HepG2 (cell line): ENCODE data around the gene IGFN1. TPM values are rescaled to one million over a fixed set of nuclear protein-coding genes. Genes with fewer than 3 reads are reported as not detected.

Experiments
- ATAC-seq: fragments of 200-7000 bp; cut with Tn5 transposase; 3 replicates; pipeline ENCODE4 v1.9.1; 2020; ENCODE audit warnings: mild to moderate bottlenecking, moderate library complexity
- BruUV-seq: library from RNA; stranded (reverse); fragments of 400-500 nt; replicated peaks from 2 replicates; lab custom pipeline; 2021; lab: Mats Ljungman, UMichigan
- CTCF ChIA-PET: fragments of 300-600 bp; formaldehyde crosslinking; extraction: SDS; loops from one replicate; lab custom pipeline; 2021; ENCODE audit warnings: low total read pairs, inconsistent platforms, low intra/inter-chr PET ratio; lab: Yijun Ruan, JAX
- POLR2A ChIA-PET: fragments of 350-600 bp; sonication (Branson Sonifier 250); formaldehyde crosslinking; loops from one replicate; lab custom pipeline; 2020; ENCODE audit warnings: antibody characterized with exemption, inconsistent platforms; lab: Yijun Ruan, JAX
- DNase-seq: peaks from one replicate; pipeline ENCODE4 v3.0.0-alpha.2; 2015; ENCODE audit warnings: low spot score
- FAIRE-seq: peaks from 3 replicates; lab custom pipeline; 2011; peaks lifted over from hg19 to GRCh38; lab: Jason Lieb, UNC
- H2AFZ ChIP-seq: one replicate; pipeline ENCODE4 v1.6.1; 2011; ENCODE audit warnings: low read length, inconsistent platforms
- H3K27ac ChIP-seq: fragments of 300-600 bp; 3 replicates; pipeline ENCODE4 v1.8.0; 2011; ENCODE audit warnings: mixed run types, mild to moderate bottlenecking, mixed read lengths, low read length, inconsistent platforms; ENCODE audit not compliant: insufficient read depth; ENCODE audit errors: extremely low read length
- H3K27me3 ChIP-seq, 2 experiments: fragments of 200-600 bp in 1 of 2; 2 replicates in 1 of 2; 3 replicates in 1 of 2; pipeline versions ENCODE4 v1.6.0 to v1.8.0; 2011; ENCODE audit warnings: low read length in 2 of 2, mild to moderate bottlenecking in 2 of 2, moderate library complexity in 2 of 2, inconsistent platforms in 1 of 2; ENCODE audit not compliant: insufficient read depth in 2 of 2, control insufficient read depth in 1 of 2
- H3K36me3 ChIP-seq, 2 experiments: fragments of 200-600 bp in 1 of 2; replicated peaks in 1 of 2; 2 replicates in 1 of 2; 3 replicates in 1 of 2; pipeline versions ENCODE4 v1.5.1 to v1.8.0; 2011; ENCODE audit warnings: low read length in 2 of 2, inconsistent platforms in 1 of 2; ENCODE audit not compliant: insufficient read depth in 2 of 2, control insufficient read depth in 1 of 2
- H3K4me1 ChIP-seq: 2 replicates; pipeline ENCODE4 v1.5.1; 2012; ENCODE audit warnings: low read length, inconsistent platforms; ENCODE audit not compliant: insufficient read depth
- H3K4me2 ChIP-seq: 2 replicates; pipeline ENCODE4 v1.6.0; 2011; ENCODE audit warnings: low read depth, low read length, inconsistent platforms
- H3K4me3 ChIP-seq, 3 experiments: fragments of 200-600 bp in 1 of 3; sonication (generic), shearing (Covaris generic) in 1 of 3; replicated peaks in 1 of 3; 2 replicates each; pipeline ENCODE4 v1.5.1; 2011 to 2016; ENCODE audit warnings: low read length in 3 of 3, inconsistent platforms in 2 of 3, low read depth in 2 of 3, mild to moderate bottlenecking in 2 of 3, control low read depth in 1 of 3, mixed read lengths in 1 of 3; ENCODE audit not compliant: insufficient read depth in 1 of 3
- H3K79me2 ChIP-seq: one replicate; pipeline ENCODE4 v1.6.1; 2011; ENCODE audit warnings: low read length, inconsistent platforms; ENCODE audit not compliant: insufficient read depth
- H3K9ac ChIP-seq: 2 replicates; pipeline ENCODE4 v1.6.0; 2011; ENCODE audit warnings: mild to moderate bottlenecking, low read depth, low read length, inconsistent platforms; ENCODE audit not compliant: insufficient read depth
- H3K9me3 ChIP-seq: 2 replicates; pipeline ENCODE4 v1.5.1; 2012; ENCODE audit warnings: mild to moderate bottlenecking, low read length
- H4K20me1 ChIP-seq: 2 replicates; pipeline ENCODE4 v1.6.0; 2011; ENCODE audit warnings: inconsistent platforms, mild to moderate bottlenecking, low read length, moderate library complexity; ENCODE audit not compliant: insufficient read depth
- ELF4 ChIP-seq: sonication (generic); formaldehyde crosslinking; IDR thresholded peaks from 2 replicates; pipeline ENCODE4 v1.5.0; 2020; ENCODE audit warnings: missing genetic modification reagents, mild to moderate bottlenecking, moderate library complexity, borderline replicate concordance
- ETV6 ChIP-seq: sonication (generic); formaldehyde crosslinking; conservative IDR thresholded peaks from 2 replicates; pipeline ENCODE4 v1.4.0; 2020; ENCODE audit warnings: missing genetic modification reagents
- IKZF1 ChIP-seq: fragments of 450-650 bp; IDR thresholded peaks from 2 replicates; pipeline ENCODE4 v1.7.1; 2016
- MTA3 ChIP-seq: sonication (generic); formaldehyde crosslinking; IDR thresholded peaks from 2 replicates; pipeline ENCODE4 v1.4.0; 2020; ENCODE audit warnings: missing genetic modification reagents
- MXI1 ChIP-seq: IDR thresholded peaks from 3 replicates; pipeline ENCODE4 v1.6.1; 2012; ENCODE audit warnings: low read depth, low read length, inconsistent platforms, borderline replicate concordance
- SOX6 ChIP-seq, 2 experiments: fragments of 450-650 bp in 1 of 2; sonication (generic) in 1 of 2; formaldehyde crosslinking in 1 of 2; IDR thresholded peaks; 2 replicates each; pipeline versions ENCODE4 v1.4.0 to v1.6.1; 2017 to 2020; ENCODE audit warnings: antibody characterized with exemption in 1 of 2, mild to moderate bottlenecking in 1 of 2, missing genetic modification reagents in 1 of 2
- SP140L ChIP-seq: sonication (generic); formaldehyde crosslinking; IDR thresholded peaks from 2 replicates; pipeline ENCODE4 v1.4.0; 2020; ENCODE audit warnings: missing genetic modification reagents, borderline replicate concordance
- STAT5B ChIP-seq: sonication (generic); formaldehyde crosslinking; IDR thresholded peaks from 2 replicates; pipeline ENCODE4 v1.4.0; 2020; ENCODE audit warnings: missing genetic modification reagents
- TBL1XR1 ChIP-seq: fragments of 150-350 bp; IDR thresholded peaks from 2 replicates; pipeline ENCODE4 v1.6.1; 2014; ENCODE audit warnings: borderline replicate concordance, low read length; ENCODE audit not compliant: partially characterized antibody
- ZNF143 ChIP-seq: sonication (generic); formaldehyde crosslinking; IDR thresholded peaks from 2 replicates; pipeline ENCODE4 v1.4.0; 2020; ENCODE audit warnings: missing genetic modification reagents
- ZNF160 ChIP-seq: sonication (generic); formaldehyde crosslinking; IDR thresholded peaks from 2 replicates; pipeline ENCODE4 v1.8.0; 2022; ENCODE audit warnings: mild to moderate bottlenecking, inconsistent platforms, missing genetic modification reagents
- ZNF362 ChIP-seq: sonication (generic); formaldehyde crosslinking; IDR thresholded peaks from 2 replicates; pipeline ENCODE4 v1.4.0; 2020; ENCODE audit warnings: missing genetic modification reagents, mild to moderate bottlenecking, borderline replicate concordance
- ZNF629 ChIP-seq: sonication (generic); formaldehyde crosslinking; conservative IDR thresholded peaks from 2 replicates; pipeline ENCODE4 v1.5.0; 2020; ENCODE audit warnings: missing genetic modification reagents
- ZNF740 ChIP-seq: sonication (generic); formaldehyde crosslinking; IDR thresholded peaks from 2 replicates; pipeline ENCODE4 v1.4.0; 2020; ENCODE audit warnings: missing genetic modification reagents
- ZNF781 ChIP-seq: sonication (generic); formaldehyde crosslinking; IDR thresholded peaks from 2 replicates; pipeline ENCODE4 v1.5.1; 2020; ENCODE audit warnings: borderline replicate concordance, mild to moderate bottlenecking, missing genetic modification reagents; ENCODE audit errors: not compliant biosample characterization
- ZSCAN12 ChIP-seq: sonication (generic); formaldehyde crosslinking; IDR thresholded peaks from 2 replicates; pipeline ENCODE4 v1.9.0; 2021; ENCODE audit warnings: mild to moderate bottlenecking, missing genetic modification reagents
- ZSCAN25 ChIP-seq: sonication (generic); formaldehyde crosslinking; IDR thresholded peaks from 2 replicates; pipeline ENCODE4 v1.8.0; 2022; ENCODE audit warnings: mild to moderate bottlenecking, missing genetic modification reagents
- WGBS: methylation state at CpG from one replicate; pipeline ENCODE4 v1.1.6; 2017; ENCODE audit warnings: low lambda C conversion rate; 5-methylcytosine and 5-hydroxymethylcytosine counted together
- in situ Hi-C: cut with HindIII; loops from 2 replicates; pipeline ENCODE4 v1.10.0; 2017; ENCODE audit warnings: low pct_unique_long_range_greater_than_20kb; ENCODE audit not compliant: extremely low pct_ligation_motif_present
- intact Hi-C: fragments of 100-400 bp; cut with micrococcal nuclease; formaldehyde crosslinking; loops from one replicate; pipeline ENCODE4 v1.10.0; 2022; ENCODE audit not compliant: unreplicated experiment
- polyA plus RNA-seq, 8 experiments: library from polyadenylated mRNA; depleted of rRNA in 3 of 8; stranded (reverse) in 7 of 8; unstranded in 1 of 8; fragments of >200 nt; fragmentation: Illumina TruSeq in 4 of 8; extraction: Trizol in 4 of 8; gene quantifications; 2 replicates each; pipeline versions ENCODE4 v1.2.1 to v1.2.3, GENCODE V29; 2011 to 2016; ENCODE audit warnings: low read depth in 4 of 8, missing spikeins in 1 of 8, mixed read lengths in 1 of 8; ENCODE audit not compliant: insufficient read depth in 1 of 8
- total RNA-seq, 5 experiments: library from RNA; depleted of rRNA; stranded (reverse); fragments of >200 nt; fragmentation: Illumina TruSeq; extraction: Trizol; gene quantifications; 2 replicates each; pipeline ENCODE4 v1.2.3, GENCODE V29; 2016; ENCODE audit warnings: low read depth in 1 of 5
- TF ChIP-seq, protein P1 (sequence below): sonication (generic); formaldehyde crosslinking; IDR thresholded peaks from 2 replicates; pipeline ENCODE4 v1.9.0; 2021; ENCODE audit warnings: missing genetic modification reagents, borderline replicate concordance

IGFN1 gene
- total and polyA plus RNA-seq, 2 of the 13 experiments (the other 11 are each of a cell fraction or from before 2014, with no cell fraction given): 0.04 to 0.05 TPM

DNA sequence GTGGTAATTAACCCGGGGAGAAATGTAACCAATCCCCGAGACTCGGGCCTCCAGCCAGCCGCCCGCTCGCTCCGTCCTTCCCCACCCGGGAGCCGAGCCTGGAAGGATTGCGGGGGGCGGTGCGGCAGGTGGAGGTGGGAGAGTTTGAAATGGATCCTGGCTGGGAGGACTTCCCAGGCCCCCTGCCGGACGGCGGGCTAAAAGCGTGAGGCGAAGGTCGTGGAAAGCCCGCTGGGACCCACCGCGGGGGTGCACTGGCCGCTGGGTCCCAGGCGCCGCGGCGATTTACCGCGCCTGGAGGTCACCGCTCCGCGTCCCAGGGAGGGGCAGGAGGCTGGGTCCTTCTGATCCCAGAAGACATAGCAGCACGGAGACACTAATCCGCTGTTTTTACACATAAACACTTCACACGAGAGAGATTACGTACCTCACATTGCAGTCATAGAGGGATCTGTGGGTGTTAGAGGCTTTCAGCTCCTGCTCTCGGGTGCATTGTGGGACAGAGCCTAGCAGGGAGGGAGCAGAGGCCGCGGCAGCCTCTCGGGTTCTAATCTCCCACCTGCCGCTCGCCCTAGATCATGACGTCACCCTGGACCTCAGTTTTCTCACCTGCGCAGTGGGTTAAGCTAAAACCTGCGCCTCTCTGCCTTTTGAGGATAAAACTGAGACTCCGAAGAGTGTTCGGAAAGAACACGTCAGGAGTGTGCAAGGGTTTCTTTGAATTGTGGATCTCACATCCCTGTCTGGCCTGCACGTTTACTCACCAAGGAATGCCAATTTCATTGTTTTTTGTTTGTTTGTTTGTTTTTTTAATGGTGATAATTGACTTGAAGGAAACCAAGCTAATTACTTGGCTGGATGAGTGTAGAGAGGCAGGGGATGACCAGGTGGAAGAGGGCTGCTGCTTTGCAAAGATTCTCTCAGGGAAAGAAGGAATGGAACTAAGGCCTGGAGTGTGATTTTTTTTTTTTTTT, 19.3 kb upstream of the IGFN1 start (continued):
- TF ChIP-seq ETV6 (CRISPR knock-in tag): 0 out of 2 replicates have a peak, but pooled peaks have one; percentile 65
- TF ChIP-seq ZNF781 (CRISPR knock-in tag): no peak
- 0 out of 2 replicates have a peak, but pooled peaks have one; percentile 18 for TF ChIP-seq ZNF143 (CRISPR knock-in tag)
- TF ChIP-seq STAT5B (CRISPR knock-in tag): no peak
- TF ChIP-seq MXI1: no peak
- TF ChIP-seq SP140L (CRISPR knock-in tag): 0 out of 2 replicates have a peak, but pooled peaks have one; percentile 55
- no peak for TF ChIP-seq TBL1XR1
- peak; percentile 82 for TF ChIP-seq ZNF740 (CRISPR knock-in tag)
- TF ChIP-seq ZNF160 (CRISPR knock-in tag): 0 out of 2 replicates have a peak, but pooled peaks have one; percentile 12

GRCh38 chr1:201172326-201172725, 18.3 kb upstream of the IGFN1 start:
- peaks cover 77% of the 10 kb centered on the region for H3K4me1 ChIP-seq
- no peaks in the 10 kb centered on the region; a peak in 1 of 5 replicates for H3K27me3 ChIP-seq
- no peaks in the 10 kb centered on the region for H3K79me2 ChIP-seq
- CTCF ChIA-PET: no interaction called here
- no peak overlapping the region for H3K4me3 ChIP-seq
- FAIRE-seq (no peak), DNase-seq (no peak), ATAC-seq (no peak)
- H3K36me3 ChIP-seq: no peaks in the 10 kb centered on the region
- no peak overlapping the region for H3K27ac ChIP-seq
- H3K4me2 ChIP-seq: no peak overlapping the region
- BruUV-seq: no TSS peak
- POLR2A ChIA-PET: interaction anchor here (5.0 kb wide), 1 partner anchor 18 kb away, joined by 30 read pairs; the partner anchor contains the start of gene TMEM9
- no peaks in the 10 kb centered on the region for H3K9me3 ChIP-seq
- in situ Hi-C loops: no loop called here
- intact Hi-C loops: no loop called here
- 78% methylated on average over 4 of the region's 4 CpGs for WGBS
- H2AFZ ChIP-seq: no peak overlapping the region
- no peak overlapping the region for H3K9ac ChIP-seq
- no peaks in the 10 kb centered on the region for H4K20me1 ChIP-seq
- TF ChIP-seq, protein P1, sequence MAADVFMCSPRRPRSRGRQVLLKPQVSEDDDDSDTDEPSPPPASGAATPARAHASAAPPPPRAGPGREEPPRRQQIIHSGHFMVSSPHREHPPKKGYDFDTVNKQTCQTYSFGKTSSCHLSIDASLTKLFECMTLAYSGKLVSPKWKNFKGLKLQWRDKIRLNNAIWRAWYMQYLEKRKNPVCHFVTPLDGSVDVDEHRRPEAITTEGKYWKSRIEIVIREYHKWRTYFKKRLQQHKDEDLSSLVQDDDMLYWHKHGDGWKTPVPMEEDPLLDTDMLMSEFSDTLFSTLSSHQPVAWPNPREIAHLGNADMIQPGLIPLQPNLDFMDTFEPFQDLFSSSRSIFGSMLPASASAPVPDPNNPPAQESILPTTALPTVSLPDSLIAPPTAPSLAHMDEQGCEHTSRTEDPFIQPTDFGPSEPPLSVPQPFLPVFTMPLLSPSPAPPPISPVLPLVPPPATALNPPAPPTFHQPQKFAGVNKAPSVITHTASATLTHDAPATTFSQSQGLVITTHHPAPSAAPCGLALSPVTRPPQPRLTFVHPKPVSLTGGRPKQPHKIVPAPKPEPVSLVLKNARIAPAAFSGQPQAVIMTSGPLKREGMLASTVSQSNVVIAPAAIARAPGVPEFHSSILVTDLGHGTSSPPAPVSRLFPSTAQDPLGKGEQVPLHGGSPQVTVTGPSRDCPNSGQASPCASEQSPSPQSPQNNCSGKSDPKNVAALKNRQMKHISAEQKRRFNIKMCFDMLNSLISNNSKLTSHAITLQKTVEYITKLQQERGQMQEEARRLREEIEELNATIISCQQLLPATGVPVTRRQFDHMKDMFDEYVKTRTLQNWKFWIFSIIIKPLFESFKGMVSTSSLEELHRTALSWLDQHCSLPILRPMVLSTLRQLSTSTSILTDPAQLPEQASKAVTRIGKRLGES (CRISPR knock-in tag): no peak
- TF ChIP-seq MTA3 (CRISPR knock-in tag) (no peak), ZNF362 (no peak), SOX6 (IDR thresholded peaks at IDR 0.05) (no peak), SOX6 (CRISPR knock-in tag; IDR thresholded peaks at IDR 0.05) (no peak), ELF4 (CRISPR knock-in tag) (no peak), IKZF1 (no peak), ZNF629 (CRISPR knock-in tag) (no peak), ZSCAN12 (CRISPR knock-in tag) (no peak), ZSCAN25 (CRISPR knock-in tag) (no peak)
